Lower lobe of right lung (tissue), 2 donors: ENCODE results near the gene ORAI1. TPM values are rescaled to one million over a fixed set of nuclear protein-coding genes. Genes with fewer than 3 reads are reported as not detected.

ENCODE experiments used
- ATAC-seq, 2 donors: fragments of 200-7000 bp; cut with Tn5 transposase; one replicate each; pipeline ENCODE4 v1.9.1; 2020 to 2022; ENCODE audit warnings: mild to moderate bottlenecking in 2 of 2, moderate library complexity in 2 of 2
- DNase-seq: peaks from one replicate; pipeline ENCODE4 v3.0.0-alpha.2; 2020
- H3K27ac ChIP-seq: fragments of 200-600 bp; one replicate; pipeline ENCODE4 v1.8.0; 2022
- H3K27me3 ChIP-seq: fragments of 200-600 bp; one replicate; pipeline ENCODE4 v1.8.0; 2022; ENCODE audit warnings: low read depth
- H3K36me3 ChIP-seq: fragments of 200-600 bp; one replicate; pipeline ENCODE4 v1.8.0; 2022; ENCODE audit warnings: mild to moderate bottlenecking
- H3K4me1 ChIP-seq: fragments of 200-600 bp; one replicate; pipeline ENCODE4 v1.8.0; 2022
- H3K4me3 ChIP-seq: fragments of 200-600 bp; one replicate; pipeline ENCODE4 v1.8.0; 2022; ENCODE audit warnings: mild to moderate bottlenecking
- H3K9me3 ChIP-seq: fragments of 200-600 bp; one replicate; pipeline ENCODE4 v1.8.0; 2022
- CTCF ChIP-seq: fragments of 200-600 bp; IDR thresholded peaks from one replicate; pipeline ENCODE4 v1.8.0; 2022; ENCODE audit warnings: antibody characterized with exemption, mild to moderate bottlenecking
- intact Hi-C: fragments of 100-400 bp; cut with DNase I; formaldehyde crosslinking; loops from one replicate; pipeline ENCODE4 v1.11.0; 2022
- total RNA-seq: library from RNA; stranded (reverse); fragmentation: NEBNext Ultra II Directional; extraction: Animal tissue kit (Norgen Biotek cat#: 25700); gene quantifications from one replicate; pipeline ENCODE4 v1.2.1, GENCODE V29; 2021
- donor health status: DM: no; HTN: yes; CAD: no; lungs with severe emphysema.

Gene ORAI1
- total RNA-seq, 1 donor from 2014 or later: 39.0 TPM

- no peaks in the 10 kb centered on the region for H3K36me3 ChIP-seq
- no peaks in the 10 kb centered on the region for H3K27me3 ChIP-seq
- H3K4me3 ChIP-seq: no peak overlapping the region
- no peaks in the 10 kb centered on the region for H3K9me3 ChIP-seq
- no peak overlapping the region for H3K27ac ChIP-seq
- intact Hi-C loops: no loop called here
- DNase-seq (no peak), ATAC-seq (no peak)
- H3K4me1 ChIP-seq: no peaks in the 10 kb centered on the region
- TF ChIP-seq CTCF: no peak
Observed at GRCh38 chr12:121596526-121596925, 29.8 kb upstream of the ORAI1 start.

- Histone ChIP-seq H3K4me3 (no peak overlapping the region), H3K27ac (no peak overlapping the region), H3K36me3 (no peaks in the 10 kb centered on the region), H3K27me3 (no peaks in the 10 kb centered on the region), H3K4me1 (no peaks in the 10 kb centered on the region), H3K9me3 (no peaks in the 10 kb centered on the region)
- no peak for DNase-seq
- no peak for TF ChIP-seq CTCF
- intact Hi-C loops: no loop called here
- ATAC-seq: no peak
Observed at GRCh38 chr12:121600702-121601336, 25.5 kb upstream of the ORAI1 start.

GRCh38 chr12:121602766-121603165 lies 23.6 kb upstream of the ORAI1 start:
- no peak overlapping the region for H3K4me3 ChIP-seq
- H3K36me3 ChIP-seq: no peaks in the 10 kb centered on the region
- intact Hi-C loops: no loop called here
- DNase-seq (no peak), ATAC-seq (no peak)
- H3K27me3 ChIP-seq: no peaks in the 10 kb centered on the region
- no peaks in the 10 kb centered on the region for H3K9me3 ChIP-seq
- H3K4me1 ChIP-seq: no peaks in the 10 kb centered on the region
- no peak for TF ChIP-seq CTCF
- no peak overlapping the region for H3K27ac ChIP-seq

- DNase-seq: no peak
- H3K27ac ChIP-seq: no peak overlapping the region
- H3K4me1 ChIP-seq: no peaks in the 10 kb centered on the region
- H3K4me3 ChIP-seq: no peak overlapping the region
- H3K27me3 ChIP-seq: no peaks in the 10 kb centered on the region
- ATAC-seq: no peak
- no peaks in the 10 kb centered on the region for H3K36me3 ChIP-seq
- no peaks in the 10 kb centered on the region for H3K9me3 ChIP-seq
- intact Hi-C loops: no loop called here
- no peak for TF ChIP-seq CTCF
Observed at GRCh38 chr12:121603581-121603980, 22.7 kb upstream of the ORAI1 start.

GRCh38 chr12:121608301-121608700 lies 18.0 kb upstream of the ORAI1 start:
- TF ChIP-seq CTCF: no peak
- Histone ChIP-seq H3K4me1 (no peaks in the 10 kb centered on the region), H3K27me3 (no peaks in the 10 kb centered on the region), H3K36me3 (no peaks in the 10 kb centered on the region), H3K9me3 (no peaks in the 10 kb centered on the region), H3K27ac (no peak overlapping the region), H3K4me3 (no peak overlapping the region)
- ATAC-seq (no peak), DNase-seq (no peak)
- intact Hi-C loops: no loop called here
